CD4-positive, alpha-beta T cell treated with Interleukin-2 at 100 ng/mL for 4 hours (primary cell): ENCODE results near the gene BRAF.
"Not testable (repeated sequence)": the region's sequence is repeated elsewhere in the genome, so short reads cannot be mapped to it uniquely, and the experiment has no call there.

Experiments used
- DNase-seq: peaks from one replicate; pipeline ENCODE4 v3.0.0-alpha.2; 2020; ENCODE audit warnings: low spot score

Gene BRAF

GRCh38 chr7:140918236-140918635 is 6.5 kb downstream of the BRAF start:
- no peak for DNase-seq

GRCh38 chr7:140917258-140917657 is 7.5 kb downstream of the BRAF start:
- DNase-seq, result no peak

- no peak for DNase-seq
Measured at GRCh38 chr7:140915935-140916555, 8.7 kb downstream of the BRAF start.

GRCh38 chr7:140914083-140914482 is 10.6 kb downstream of the BRAF start:
- DNase-seq, result no peak

- DNase-seq, result not testable (repeated sequence)
Measured at GRCh38 chr7:140913596-140913928, 11.2 kb downstream of the BRAF start.

- DNase-seq, result no peak
Measured at GRCh38 chr7:140911746-140912145, 13.0 kb downstream of the BRAF start.

GRCh38 chr7:140909476-140910161 is 15.1 kb downstream of the BRAF start:
- no peak for DNase-seq

GRCh38 chr7:140908361-140908760 is 16.4 kb downstream of the BRAF start:
- DNase-seq, result no peak

- no peak for DNase-seq
Measured at GRCh38 chr7:140903741-140904480, 20.8 kb downstream of the BRAF start.

GRCh38 chr7:140902303-140902953 is 22.3 kb downstream of the BRAF start:
- DNase-seq, result no peak

GRCh38 chr7:140901941-140902302 is 22.8 kb downstream of the BRAF start:
- no peak for DNase-seq

- no peak for DNase-seq
Measured at GRCh38 chr7:140899883-140900282, 24.8 kb downstream of the BRAF start.

- DNase-seq, result no peak
Measured at GRCh38 chr7:140898786-140899536, 25.8 kb downstream of the BRAF start.

GRCh38 chr7:140896996-140897395 is 27.7 kb downstream of the BRAF start:
- no peak for DNase-seq

- no peak for DNase-seq
Measured at GRCh38 chr7:140889645-140890044, 35.1 kb downstream of the BRAF start.

GRCh38 chr7:140889150-140889549 is 35.6 kb downstream of the BRAF start:
- DNase-seq, result no peak

- DNase-seq, result no peak
Measured at GRCh38 chr7:140888087-140888486, 36.6 kb downstream of the BRAF start.

GRCh38 chr7:140885735-140886334 is 38.9 kb downstream of the BRAF start:
- no peak for DNase-seq

GRCh38 chr7:140883378-140883777 is 41.4 kb downstream of the BRAF start:
- DNase-seq, result no peak

GRCh38 chr7:140882834-140883233 is 41.9 kb downstream of the BRAF start:
- DNase-seq, result not testable (repeated sequence)

GRCh38 chr7:140881507-140882228 is 43.1 kb downstream of the BRAF start:
- no peak for DNase-seq
